GM21381 (cell line): ENCODE data around the gene SEMA4B.
"Not testable (repeated sequence)": the region's sequence is repeated elsewhere in the genome, so short reads cannot be mapped to it uniquely, and the experiment has no call there.

ENCODE experiments used
- ATAC-seq: cut with Tn5 transposase; IDR thresholded peaks from one replicate; pipeline ENCODE4 v1.9.1; 2021; ENCODE audit warnings: mild to moderate bottlenecking, moderate library complexity; ENCODE audit not compliant: unreplicated experiment

The SEMA4B gene

GRCh38 chr15:90201130-90201943, at the start of gene SEMA4B:
Gene SEMA4B, plus strand, starts transcription at chr15:90201330. Its CDS starts 249 bp downstream, at chr15:90201579.
- peak; percentile 84 for ATAC-seq

GRCh38 chr15:90151989-90152645, 49.0 kb upstream of the SEMA4B start:
- no peak for ATAC-seq

- ATAC-seq = no peak
These were observed 47.5 kb upstream of the SEMA4B start for GRCh38 chr15:90153658-90154057.

GRCh38 chr15:90154246-90154645, 46.9 kb upstream of the SEMA4B start:
- no peak for ATAC-seq

- ATAC-seq = no peak
These were observed 46.1 kb upstream of the SEMA4B start for GRCh38 chr15:90154861-90155626.

- ATAC-seq = no peak
These were observed 41.9 kb upstream of the SEMA4B start for GRCh38 chr15:90159213-90159612.

- ATAC-seq = no peak
These were observed 40.1 kb upstream of the SEMA4B start for GRCh38 chr15:90160781-90161727.

- peak; percentile 77 for ATAC-seq
These were observed 39.2 kb upstream of the SEMA4B start for GRCh38 chr15:90161950-90162361.

GRCh38 chr15:90162956-90163355, 38.2 kb upstream of the SEMA4B start:
- no peak for ATAC-seq

GRCh38 chr15:90164239-90164638, 36.9 kb upstream of the SEMA4B start:
- ATAC-seq = not testable (repeated sequence)

GRCh38 chr15:90165157-90165556, 36.0 kb upstream of the SEMA4B start:
- no peak for ATAC-seq

- no peak for ATAC-seq
These were observed 35.3 kb upstream of the SEMA4B start for GRCh38 chr15:90165659-90166489.

- no peak for ATAC-seq
These were observed 34.0 kb upstream of the SEMA4B start for GRCh38 chr15:90167121-90167520.

- ATAC-seq = no peak
These were observed 29.5 kb upstream of the SEMA4B start for GRCh38 chr15:90171623-90172022.

GRCh38 chr15:90173372-90173771, 27.8 kb upstream of the SEMA4B start:
- no peak for ATAC-seq

- no peak for ATAC-seq
These were observed 26.8 kb upstream of the SEMA4B start for GRCh38 chr15:90174140-90174875.

- no peak for ATAC-seq
These were observed 24.1 kb upstream of the SEMA4B start for GRCh38 chr15:90177012-90177411.

GRCh38 chr15:90178468-90179435, 22.4 kb upstream of the SEMA4B start:
- ATAC-seq = peak; percentile 68
